DOHH2 (cell line): ENCODE data around the gene ACACB.

Source experiments
- CTCF ChIP-seq: fragments of 200-600 bp; sonication (generic); IDR thresholded peaks from one replicate; pipeline ENCODE4 v1.5.1; 2014; ENCODE audit warnings: antibody characterized with exemption, mild to moderate bottlenecking, low read depth, low read length; ENCODE audit not compliant: poor library complexity, severe bottlenecking
- EZH2phosphoT487 ChIP-seq: fragments of 200-600 bp; sonication (generic); IDR thresholded peaks from 2 replicates; pipeline ENCODE4 v1.6.1; 2017; ENCODE audit warnings: borderline replicate concordance, mild to moderate bottlenecking, antibody characterized with exemption, low read length, moderate library complexity, mixed read lengths

GRCh38 chr12:109247831-109248654 lies 131.7 kb downstream of the ACACB start:
- TF ChIP-seq CTCF (no peak), EZH2phosphoT487 (no peak)
